HepG2 (cell line): ENCODE results near the gene TRIP6. TPM values are rescaled to one million over a fixed set of nuclear protein-coding genes. Genes with fewer than 3 reads are reported as not detected.
A peak's percentile ranks its signal among the peaks of the same experiment; 100 is the strongest.

Experiments used
- GATAD1 ChIP-seq: IDR thresholded peaks from 2 replicates; pipeline ENCODE4 v1.6.1; 2016; ENCODE audit warnings: missing genetic modification reagents, missing compliant biosample characterization
- KLF6 ChIP-seq: IDR thresholded peaks from 2 replicates; pipeline ENCODE4 v1.8.0; 2016; ENCODE audit warnings: missing biosample characterization, missing genetic modification reagents
- MIER2 ChIP-seq: IDR thresholded peaks from 2 replicates; pipeline ENCODE4 v1.6.1; 2016; ENCODE audit warnings: missing biosample characterization, missing genetic modification reagents
- MIXL1 ChIP-seq: IDR thresholded peaks from 2 replicates; pipeline ENCODE4 v1.6.1; 2016
- MTA3 ChIP-seq: sonication (generic); formaldehyde crosslinking; IDR thresholded peaks from 2 replicates; pipeline ENCODE4 v1.4.0; 2020; ENCODE audit warnings: missing genetic modification reagents
- RARG ChIP-seq: sonication (generic); formaldehyde crosslinking; IDR thresholded peaks from 2 replicates; pipeline ENCODE4 v1.4.0; 2020; ENCODE audit warnings: low read depth, mild to moderate bottlenecking, missing genetic modification reagents
- RXRA ChIP-seq: sonication (generic); formaldehyde crosslinking; IDR thresholded peaks from 2 replicates; pipeline ENCODE4 v1.5.1; 2020; ENCODE audit warnings: missing genetic modification reagents
- SMARCE1 ChIP-seq: fragments of 450-650 bp; IDR thresholded peaks from 2 replicates; pipeline ENCODE4 v1.6.1; 2017; ENCODE audit warnings: borderline replicate concordance
- SP1 ChIP-seq, 2 experiments: fragments of 450-650 bp in 1 of 2; sonication (generic) in 1 of 2; formaldehyde crosslinking in 1 of 2; IDR thresholded peaks; 2 replicates each; pipeline versions ENCODE4 v1.4.0 to v1.6.1; 2016 to 2020; ENCODE audit warnings: missing genetic modification reagents in 1 of 2
- SP4 ChIP-seq: sonication (generic); formaldehyde crosslinking; IDR thresholded peaks from 2 replicates; pipeline ENCODE4 v1.8.1; 2023; ENCODE audit warnings: mild to moderate bottlenecking, missing genetic modification reagents
- TOE1 ChIP-seq: sonication (generic); formaldehyde crosslinking; IDR thresholded peaks from 2 replicates; pipeline ENCODE4 v1.4.0; 2020; ENCODE audit warnings: mild to moderate bottlenecking, missing genetic modification reagents
- TOPORS ChIP-seq: sonication (generic); formaldehyde crosslinking; IDR thresholded peaks from 2 replicates; pipeline ENCODE4 v1.8.0; 2023; ENCODE audit warnings: mild to moderate bottlenecking, missing genetic modification reagents
- ZFP36L1 ChIP-seq: sonication (generic); formaldehyde crosslinking; IDR thresholded peaks from 2 replicates; pipeline ENCODE4 v1.8.0; 2022; ENCODE audit warnings: mild to moderate bottlenecking, missing genetic modification reagents, moderate library complexity
- ZIK1 ChIP-seq: sonication (generic); formaldehyde crosslinking; IDR thresholded peaks from 2 replicates; pipeline ENCODE4 v1.5.0; 2020; ENCODE audit warnings: mild to moderate bottlenecking, low read depth, missing genetic modification reagents, borderline replicate concordance
- ZMAT3 ChIP-seq: sonication (generic); formaldehyde crosslinking; conservative IDR thresholded peaks from 2 replicates; pipeline ENCODE4 v1.7.0; 2021; ENCODE audit warnings: missing genetic modification reagents
- ZNF138 ChIP-seq: sonication (generic); formaldehyde crosslinking; IDR thresholded peaks from 2 replicates; pipeline ENCODE4 v1.5.0; 2020; ENCODE audit warnings: mild to moderate bottlenecking, low read depth, missing genetic modification reagents
- ZNF326 ChIP-seq: sonication (generic); formaldehyde crosslinking; IDR thresholded peaks from 2 replicates; pipeline ENCODE4 v1.4.0; 2020; ENCODE audit warnings: missing genetic modification reagents, borderline replicate concordance
- ZNF567 ChIP-seq: sonication (generic); formaldehyde crosslinking; IDR thresholded peaks from 2 replicates; pipeline ENCODE4 v1.8.1; 2023; ENCODE audit warnings: mild to moderate bottlenecking, missing genetic modification reagents, borderline replicate concordance
- ZNF768 ChIP-seq: sonication (generic); formaldehyde crosslinking; IDR thresholded peaks from 2 replicates; pipeline ENCODE4 v1.4.0; 2020; ENCODE audit warnings: missing genetic modification reagents
- ZNF781 ChIP-seq: sonication (generic); formaldehyde crosslinking; IDR thresholded peaks from 2 replicates; pipeline ENCODE4 v1.5.1; 2020; ENCODE audit warnings: borderline replicate concordance, mild to moderate bottlenecking, missing genetic modification reagents; ENCODE audit errors: not compliant biosample characterization
- ZNF878 ChIP-seq: sonication (generic); formaldehyde crosslinking; IDR thresholded peaks from 2 replicates; pipeline ENCODE4 v1.8.1; 2023; ENCODE audit warnings: mild to moderate bottlenecking, missing genetic modification reagents, moderate library complexity
- ZSCAN9 ChIP-seq: IDR thresholded peaks from 2 replicates; pipeline ENCODE4 v1.6.1; 2016; ENCODE audit warnings: borderline replicate concordance
- polyA plus RNA-seq, 8 experiments: library from polyadenylated mRNA; depleted of rRNA in 3 of 8; stranded (reverse) in 7 of 8; unstranded in 1 of 8; fragments of >200 nt; fragmentation: Illumina TruSeq in 4 of 8; extraction: Trizol in 4 of 8; gene quantifications; 2 replicates each; pipeline versions ENCODE4 v1.2.1 to v1.2.3, GENCODE V29; 2011 to 2016; ENCODE audit warnings: low read depth in 4 of 8, missing spikeins in 1 of 8, mixed read lengths in 1 of 8; ENCODE audit not compliant: insufficient read depth in 1 of 8
- total RNA-seq, 5 experiments: library from RNA; depleted of rRNA; stranded (reverse); fragments of >200 nt; fragmentation: Illumina TruSeq; extraction: Trizol; gene quantifications; 2 replicates each; pipeline ENCODE4 v1.2.3, GENCODE V29; 2016; ENCODE audit warnings: low read depth in 1 of 5
- TF ChIP-seq, protein P1 (sequence below): sonication (generic); formaldehyde crosslinking; IDR thresholded peaks from 2 replicates; pipeline ENCODE4 v1.4.0; 2020; ENCODE audit warnings: missing genetic modification reagents
- TF ChIP-seq, protein P2 (sequence below): sonication (generic); formaldehyde crosslinking; IDR thresholded peaks from 2 replicates; pipeline ENCODE4 v1.9.0; 2021; ENCODE audit warnings: missing genetic modification reagents, mild to moderate bottlenecking, borderline replicate concordance
- TF ChIP-seq, protein P3 (sequence below): sonication (generic); formaldehyde crosslinking; IDR thresholded peaks from 2 replicates; pipeline ENCODE4 v1.4.0; 2020; ENCODE audit warnings: low read depth, missing genetic modification reagents

The TRIP6 gene
- total and polyA plus RNA-seq, 2 of the 13 experiments (the other 11 are each of a cell fraction or from before 2014, with no cell fraction given), result 0.34 to 0.38 TPM

DNA sequence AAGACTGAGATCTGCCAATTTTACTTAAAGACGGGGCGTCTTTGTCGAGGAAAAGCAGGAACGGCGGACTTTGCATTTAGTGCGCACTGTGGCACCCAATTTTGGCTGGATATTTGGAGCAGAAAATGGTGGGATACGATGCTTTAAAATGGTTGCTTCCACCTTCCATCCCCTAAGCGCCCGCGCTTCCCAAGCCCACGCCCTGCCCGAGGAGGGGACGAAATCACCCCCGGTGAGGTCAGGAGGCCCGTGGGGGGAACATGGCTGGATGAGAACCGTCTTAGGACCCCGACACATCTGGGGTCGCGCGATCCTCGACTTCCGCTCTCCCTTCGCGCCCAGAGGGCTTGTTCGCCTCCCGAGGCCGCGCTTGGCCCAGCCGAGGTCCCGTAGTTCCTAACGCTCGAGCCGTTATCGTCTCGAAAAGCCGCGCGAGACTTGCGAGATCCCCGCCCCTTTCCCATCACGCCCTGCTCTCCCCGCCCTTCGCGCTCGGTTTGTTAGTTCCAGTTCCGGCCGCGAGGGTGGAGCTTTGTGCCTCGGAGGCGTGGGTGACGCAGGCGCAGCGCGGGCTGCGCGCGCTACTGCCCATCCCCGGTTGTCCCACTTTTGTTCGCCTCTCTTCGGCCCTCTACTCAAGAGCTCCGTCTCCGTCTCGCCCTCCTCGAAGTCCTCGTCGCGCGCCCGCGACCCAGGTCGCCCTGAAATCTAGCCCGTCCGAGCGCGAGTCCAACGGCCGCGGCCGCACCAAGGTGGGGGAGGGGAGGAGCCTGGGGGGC, 7.6 kb downstream of the TRIP6 start, which contains the start of gene SRRT (continued):
- TF ChIP-seq ZFP36L1, result no peak
- TF ChIP-seq ZNF781 (CRISPR knock-in tag), result peak; percentile 52
- TF ChIP-seq TOE1 (CRISPR knock-in tag), result no peak
- TF ChIP-seq ZNF138 (CRISPR knock-in tag), result peak; percentile 36; the same call in 1 of the 2 replicates
- peak; percentile 88 for TF ChIP-seq ZNF878 (CRISPR knock-in tag)
- TF ChIP-seq, protein P1, sequence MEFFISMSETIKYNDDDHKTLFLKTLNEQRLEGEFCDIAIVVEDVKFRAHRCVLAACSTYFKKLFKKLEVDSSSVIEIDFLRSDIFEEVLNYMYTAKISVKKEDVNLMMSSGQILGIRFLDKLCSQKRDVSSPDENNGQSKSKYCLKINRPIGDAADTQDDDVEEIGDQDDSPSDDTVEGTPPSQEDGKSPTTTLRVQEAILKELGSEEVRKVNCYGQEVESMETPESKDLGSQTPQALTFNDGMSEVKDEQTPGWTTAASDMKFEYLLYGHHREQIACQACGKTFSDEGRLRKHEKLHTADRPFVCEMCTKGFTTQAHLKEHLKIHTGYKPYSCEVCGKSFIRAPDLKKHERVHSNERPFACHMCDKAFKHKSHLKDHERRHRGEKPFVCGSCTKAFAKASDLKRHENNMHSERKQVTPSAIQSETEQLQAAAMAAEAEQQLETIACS (CRISPR knock-in tag), result peak; percentile 38; the same call in 1 of the 2 replicates
- no peak for TF ChIP-seq SMARCE1
- TF ChIP-seq RARG (CRISPR knock-in tag), result no peak
- peak; percentile 96 for TF ChIP-seq GATAD1 (CRISPR knock-in tag)
- no peak for TF ChIP-seq ZSCAN9
- peak; percentile 73; the same call in 1 of the 2 replicates for TF ChIP-seq ZMAT3
- TF ChIP-seq MIER2, result no peak
- 0 out of 2 replicates have a peak, but pooled peaks have one; percentile 32 for TF ChIP-seq SP1 (IDR thresholded peaks at IDR 0.05)
- TF ChIP-seq SP1 (CRISPR knock-in tag; IDR thresholded peaks at IDR 0.05), result peak; percentile 96
- TF ChIP-seq SP4 (CRISPR knock-in tag), result peak; percentile 88
- 0 out of 2 replicates have a peak, but pooled peaks have one; percentile 49 for TF ChIP-seq ZIK1 (CRISPR knock-in tag)
- TF ChIP-seq ZNF567 (CRISPR knock-in tag), result no peak
- no peak for TF ChIP-seq ZNF326 (CRISPR knock-in tag)
- no peak for TF ChIP-seq MIXL1
- TF ChIP-seq MTA3 (CRISPR knock-in tag), result no peak
- peak; percentile 93; the same call in 1 of the 2 replicates for TF ChIP-seq TOPORS (CRISPR knock-in tag)
- no peak for TF ChIP-seq KLF6
- no peak for TF ChIP-seq ZNF768 (CRISPR knock-in tag)
- TF ChIP-seq, protein P2, sequence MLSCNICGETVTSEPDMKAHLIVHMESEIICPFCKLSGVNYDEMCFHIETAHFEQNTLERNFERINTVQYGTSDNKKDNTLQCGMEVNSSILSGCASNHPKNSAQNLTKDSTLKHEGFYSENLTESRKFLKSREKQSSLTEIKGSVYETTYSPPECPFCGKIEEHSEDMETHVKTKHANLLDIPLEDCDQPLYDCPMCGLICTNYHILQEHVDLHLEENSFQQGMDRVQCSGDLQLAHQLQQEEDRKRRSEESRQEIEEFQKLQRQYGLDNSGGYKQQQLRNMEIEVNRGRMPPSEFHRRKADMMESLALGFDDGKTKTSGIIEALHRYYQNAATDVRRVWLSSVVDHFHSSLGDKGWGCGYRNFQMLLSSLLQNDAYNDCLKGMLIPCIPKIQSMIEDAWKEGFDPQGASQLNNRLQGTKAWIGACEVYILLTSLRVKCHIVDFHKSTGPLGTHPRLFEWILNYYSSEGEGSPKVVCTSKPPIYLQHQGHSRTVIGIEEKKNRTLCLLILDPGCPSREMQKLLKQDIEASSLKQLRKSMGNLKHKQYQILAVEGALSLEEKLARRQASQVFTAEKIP (CRISPR knock-in tag), result no peak
- TF ChIP-seq, protein P3, sequence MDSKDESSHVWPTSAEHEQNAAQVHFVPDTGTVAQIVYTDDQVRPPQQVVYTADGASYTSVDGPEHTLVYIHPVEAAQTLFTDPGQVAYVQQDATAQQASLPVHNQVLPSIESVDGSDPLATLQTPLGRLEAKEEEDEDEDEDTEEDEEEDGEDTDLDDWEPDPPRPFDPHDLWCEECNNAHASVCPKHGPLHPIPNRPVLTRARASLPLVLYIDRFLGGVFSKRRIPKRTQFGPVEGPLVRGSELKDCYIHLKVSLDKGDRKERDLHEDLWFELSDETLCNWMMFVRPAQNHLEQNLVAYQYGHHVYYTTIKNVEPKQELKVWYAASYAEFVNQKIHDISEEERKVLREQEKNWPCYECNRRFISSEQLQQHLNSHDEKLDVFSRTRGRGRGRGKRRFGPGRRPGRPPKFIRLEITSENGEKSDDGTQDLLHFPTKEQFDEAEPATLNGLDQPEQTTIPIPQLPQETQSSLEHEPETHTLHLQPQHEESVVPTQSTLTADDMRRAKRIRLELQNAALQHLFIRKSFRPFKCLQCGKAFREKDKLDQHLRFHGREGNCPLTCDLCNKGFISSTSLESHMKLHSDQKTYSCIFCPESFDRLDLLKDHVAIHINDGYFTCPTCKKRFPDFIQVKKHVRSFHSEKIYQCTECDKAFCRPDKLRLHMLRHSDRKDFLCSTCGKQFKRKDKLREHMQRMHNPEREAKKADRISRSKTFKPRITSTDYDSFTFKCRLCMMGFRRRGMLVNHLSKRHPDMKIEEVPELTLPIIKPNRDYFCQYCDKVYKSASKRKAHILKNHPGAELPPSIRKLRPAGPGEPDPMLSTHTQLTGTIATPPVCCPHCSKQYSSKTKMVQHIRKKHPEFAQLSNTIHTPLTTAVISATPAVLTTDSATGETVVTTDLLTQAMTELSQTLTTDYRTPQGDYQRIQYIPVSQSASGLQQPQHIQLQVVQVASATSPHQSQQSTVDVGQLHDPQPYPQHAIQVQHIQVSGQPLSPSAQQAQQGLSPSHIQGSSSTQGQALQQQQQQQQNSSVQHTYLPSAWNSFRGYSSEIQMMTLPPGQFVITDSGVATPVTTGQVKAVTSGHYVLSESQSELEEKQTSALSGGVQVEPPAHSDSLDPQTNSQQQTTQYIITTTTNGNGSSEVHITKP (CRISPR knock-in tag), result peak; percentile 86; the same call in 1 of the 2 replicates
- TF ChIP-seq RXRA (CRISPR knock-in tag), result no peak
